ENCODE data around the gene CCSER1. TPM values are rescaled to one million over a fixed set of nuclear protein-coding genes. Genes with fewer than 3 reads are reported as not detected.

The CCSER1 gene
- total RNA-seq, 4 donors from 2014 or later = 3.2 to 17.3 (median 10.2) TPM

DNA sequence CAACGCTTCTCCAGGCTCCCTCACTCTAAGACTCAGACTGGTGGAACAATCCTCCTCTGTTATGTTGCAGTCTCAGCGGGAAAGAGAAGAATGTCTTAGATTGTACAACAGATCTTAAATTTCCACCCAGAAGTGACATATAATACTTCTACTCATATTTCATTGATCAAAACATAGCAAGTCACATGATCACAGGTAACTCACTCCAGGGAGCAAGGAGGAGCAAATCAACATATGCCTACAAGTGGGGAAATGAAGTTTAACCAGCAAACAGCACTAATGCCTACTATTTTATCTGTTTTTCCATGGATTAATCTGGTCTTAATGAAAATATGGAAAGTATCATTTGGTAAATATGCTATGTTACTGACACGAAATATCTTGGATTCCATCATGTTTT, 819.8 kb downstream of the CCSER1 start:
- no peak for ATAC-seq (ENCODE audit: low FRiP score)

GRCh38 chr4:90950385-90950841, 823.2 kb downstream of the CCSER1 start:
- ATAC-seq (ENCODE audit: low FRiP score) (no peak), DNase-seq (ENCODE audit: low spot score) (no peak)
- no peak for TF ChIP-seq CTCF (IDR thresholded peaks at IDR 0.05)

More for the DNA sequence above, 819.8 kb downstream of the CCSER1 start:
- no peak for TF ChIP-seq CTCF (IDR thresholded peaks at IDR 0.05)
- DNase-seq (ENCODE audit: low spot score) = no peak

- no peak for TF ChIP-seq CTCF (IDR thresholded peaks at IDR 0.05)
- DNase-seq (ENCODE audit: low spot score) = no peak
- ATAC-seq (ENCODE audit: low FRiP score) = no peak
These were observed 823.8 kb downstream of the CCSER1 start for GRCh38 chr4:90951037-90951436.

- no peak for ATAC-seq (ENCODE audit: low FRiP score)
- no peak for DNase-seq (ENCODE audit: low spot score)
- no peak for TF ChIP-seq CTCF (IDR thresholded peaks at IDR 0.05)
These were observed 831.2 kb downstream of the CCSER1 start for GRCh38 chr4:90958256-90958895.

GRCh38 chr4:90960433-90960832, 833.2 kb downstream of the CCSER1 start:
- DNase-seq (ENCODE audit: low spot score) = no peak
- no peak for TF ChIP-seq CTCF (IDR thresholded peaks at IDR 0.05)
- ATAC-seq (ENCODE audit: low FRiP score) = no peak

GRCh38 chr4:90960840-90961239, 833.6 kb downstream of the CCSER1 start:
- TF ChIP-seq CTCF (IDR thresholded peaks at IDR 0.05) = no peak
- DNase-seq (ENCODE audit: low spot score) = no peak
- ATAC-seq (ENCODE audit: low FRiP score) = no peak

DNA sequence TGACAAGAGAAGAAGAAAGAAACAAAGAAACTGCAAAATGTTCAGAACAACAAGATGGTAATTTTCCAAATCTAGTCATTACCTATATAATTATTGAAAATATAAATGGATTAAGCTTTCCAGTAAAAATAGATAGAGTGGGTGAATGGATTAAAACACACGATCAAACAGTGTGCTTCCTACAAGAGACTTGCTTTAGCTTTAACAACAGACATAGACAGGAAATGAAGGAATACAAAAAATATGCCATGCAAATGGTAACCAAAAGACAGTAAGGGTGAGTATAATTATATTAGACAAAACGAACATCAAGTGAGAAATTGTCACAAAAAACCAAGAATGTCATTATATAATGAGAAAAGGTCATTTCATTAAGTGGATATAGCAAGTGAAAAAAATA, 842.8 kb downstream of the CCSER1 start:
- DNase-seq (ENCODE audit: low spot score) (no peak), ATAC-seq (ENCODE audit: low FRiP score) (no peak)
- no peak for TF ChIP-seq CTCF (IDR thresholded peaks at IDR 0.05)

Data from omental fat pad (tissue), 4 donors.